ENCODE results near the gene ECSIT. TPM values are rescaled to one million over a fixed set of nuclear protein-coding genes. Genes with fewer than 3 reads are reported as not detected.

Gene ECSIT
- total RNA-seq, 1 experiment from 2014 or later, result 56.4 TPM

DNA sequence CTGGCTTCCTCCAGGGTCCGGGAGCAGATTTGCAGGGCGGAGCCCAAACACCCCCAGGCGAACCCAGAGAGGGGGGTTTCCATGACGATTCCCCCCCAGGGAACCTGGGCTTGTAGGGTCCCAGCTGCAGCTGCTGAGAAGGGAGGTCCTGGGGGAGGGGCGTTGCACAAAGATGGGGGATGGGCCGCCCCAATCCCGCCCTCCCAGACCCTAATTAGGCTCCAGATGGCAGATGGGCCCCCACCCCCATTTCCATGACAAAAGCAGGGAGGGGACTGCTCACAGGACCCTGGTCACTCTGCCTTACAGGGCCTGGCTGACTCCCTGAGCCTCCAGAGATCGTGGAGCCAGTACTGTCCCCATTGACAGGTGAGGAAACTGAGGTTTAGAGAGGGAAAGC, 63.3 kb downstream of the ECSIT start:
- CTCF ChIA-PET, result no interaction called here
- ATAC-seq, result peak; percentile 46; the same call in 1 of the 2 replicates
- no peak overlapping the region for H3K4me3 Mint-ChIP-seq

DNA sequence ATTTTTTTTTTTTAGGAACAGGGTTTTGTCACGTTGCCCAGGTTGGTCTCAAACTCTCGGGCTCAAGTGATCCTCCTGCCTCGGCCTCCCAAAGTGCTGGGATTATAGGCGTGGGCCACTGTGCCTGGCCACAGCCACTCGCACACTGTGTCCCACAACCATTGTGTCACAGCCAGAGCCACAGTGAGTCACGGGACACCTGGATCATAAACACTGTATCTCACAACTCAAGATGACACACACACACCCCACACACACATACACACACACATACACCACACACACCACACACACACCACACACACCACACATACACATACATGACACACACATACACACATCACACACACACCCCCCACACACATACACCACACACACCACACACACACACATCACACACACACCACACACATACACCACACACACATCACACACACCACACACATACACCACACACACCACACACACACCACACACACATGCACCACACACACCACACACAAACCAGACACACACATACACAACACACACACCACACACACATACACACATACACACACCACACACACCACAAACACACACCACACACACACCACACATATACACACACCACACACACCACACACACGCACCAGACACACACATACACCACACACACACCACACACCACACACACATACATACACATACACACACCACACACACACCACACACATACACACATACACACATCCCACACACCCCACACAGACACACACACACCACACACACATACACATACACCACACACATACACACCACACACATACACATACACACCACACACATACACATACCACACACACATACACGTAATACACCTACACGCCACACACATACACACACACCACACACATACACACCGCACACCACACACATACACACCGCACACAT, 64.3 kb downstream of the ECSIT start:
- Mint-ChIP-seq H3K27me3 (ENCODE audit: low read depth) (no peaks in the 10 kb centered on the region), H3K36me3 (no peaks in the 10 kb centered on the region), H3K4me3 (no peak overlapping the region), H3K27ac (no peak overlapping the region), H3K4me1 (peaks cover 12% of the 10 kb centered on the region; the same call in 1 of the 2 replicates), H3K9me3 (no peaks in the 10 kb centered on the region)
- ChIA-PET POLR2A (no interaction called here), CTCF (interaction anchor here (0.6 kb wide), 2 partner anchors 171 to 1328 kb away, joined by 3 read pairs; no protein-coding TSS in a partner anchor)
- no peak for DNase-seq (ENCODE audit: low spot score)
- no peak for ATAC-seq
- TF ChIP-seq FOXP1 (CRISPR knock-in tag; IDR thresholded peaks at IDR 0.05; ENCODE audit: borderline replicate concordance) (no peak), CREB1 (CRISPR knock-in tag; IDR thresholded peaks at IDR 0.05) (no peak), ZNF263 (CRISPR knock-in tag; IDR thresholded peaks at IDR 0.05; ENCODE audit: low read depth) (no peak), EMX1 (CRISPR knock-in tag; IDR thresholded peaks at IDR 0.05) (no peak), HMGA2 (CRISPR knock-in tag; IDR thresholded peaks at IDR 0.05) (no peak), MYBL2 (CRISPR knock-in tag; IDR thresholded peaks at IDR 0.05) (no peak), HMGXB4 (CRISPR knock-in tag; IDR thresholded peaks at IDR 0.05) (no peak), ZNF512 (CRISPR knock-in tag; IDR thresholded peaks at IDR 0.05; ENCODE audit: borderline replicate concordance) (no peak)
- TF ChIP-seq, protein P1, sequence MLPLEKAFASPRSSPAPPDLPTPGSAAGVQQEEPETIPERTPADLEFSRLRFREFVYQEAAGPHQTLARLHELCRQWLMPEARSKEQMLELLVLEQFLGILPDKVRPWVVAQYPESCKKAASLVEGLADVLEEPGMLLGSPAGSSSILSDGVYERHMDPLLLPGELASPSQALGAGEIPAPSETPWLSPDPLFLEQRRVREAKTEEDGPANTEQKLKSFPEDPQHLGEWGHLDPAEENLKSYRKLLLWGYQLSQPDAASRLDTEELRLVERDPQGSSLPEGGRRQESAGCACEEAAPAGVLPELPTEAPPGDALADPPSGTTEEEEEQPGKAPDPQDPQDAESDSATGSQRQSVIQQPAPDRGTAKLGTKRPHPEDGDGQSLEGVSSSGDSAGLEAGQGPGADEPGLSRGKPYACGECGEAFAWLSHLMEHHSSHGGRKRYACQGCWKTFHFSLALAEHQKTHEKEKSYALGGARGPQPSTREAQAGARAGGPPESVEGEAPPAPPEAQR (CRISPR knock-in tag; IDR thresholded peaks at IDR 0.05), result no peak
- TF ChIP-seq, protein P2, sequence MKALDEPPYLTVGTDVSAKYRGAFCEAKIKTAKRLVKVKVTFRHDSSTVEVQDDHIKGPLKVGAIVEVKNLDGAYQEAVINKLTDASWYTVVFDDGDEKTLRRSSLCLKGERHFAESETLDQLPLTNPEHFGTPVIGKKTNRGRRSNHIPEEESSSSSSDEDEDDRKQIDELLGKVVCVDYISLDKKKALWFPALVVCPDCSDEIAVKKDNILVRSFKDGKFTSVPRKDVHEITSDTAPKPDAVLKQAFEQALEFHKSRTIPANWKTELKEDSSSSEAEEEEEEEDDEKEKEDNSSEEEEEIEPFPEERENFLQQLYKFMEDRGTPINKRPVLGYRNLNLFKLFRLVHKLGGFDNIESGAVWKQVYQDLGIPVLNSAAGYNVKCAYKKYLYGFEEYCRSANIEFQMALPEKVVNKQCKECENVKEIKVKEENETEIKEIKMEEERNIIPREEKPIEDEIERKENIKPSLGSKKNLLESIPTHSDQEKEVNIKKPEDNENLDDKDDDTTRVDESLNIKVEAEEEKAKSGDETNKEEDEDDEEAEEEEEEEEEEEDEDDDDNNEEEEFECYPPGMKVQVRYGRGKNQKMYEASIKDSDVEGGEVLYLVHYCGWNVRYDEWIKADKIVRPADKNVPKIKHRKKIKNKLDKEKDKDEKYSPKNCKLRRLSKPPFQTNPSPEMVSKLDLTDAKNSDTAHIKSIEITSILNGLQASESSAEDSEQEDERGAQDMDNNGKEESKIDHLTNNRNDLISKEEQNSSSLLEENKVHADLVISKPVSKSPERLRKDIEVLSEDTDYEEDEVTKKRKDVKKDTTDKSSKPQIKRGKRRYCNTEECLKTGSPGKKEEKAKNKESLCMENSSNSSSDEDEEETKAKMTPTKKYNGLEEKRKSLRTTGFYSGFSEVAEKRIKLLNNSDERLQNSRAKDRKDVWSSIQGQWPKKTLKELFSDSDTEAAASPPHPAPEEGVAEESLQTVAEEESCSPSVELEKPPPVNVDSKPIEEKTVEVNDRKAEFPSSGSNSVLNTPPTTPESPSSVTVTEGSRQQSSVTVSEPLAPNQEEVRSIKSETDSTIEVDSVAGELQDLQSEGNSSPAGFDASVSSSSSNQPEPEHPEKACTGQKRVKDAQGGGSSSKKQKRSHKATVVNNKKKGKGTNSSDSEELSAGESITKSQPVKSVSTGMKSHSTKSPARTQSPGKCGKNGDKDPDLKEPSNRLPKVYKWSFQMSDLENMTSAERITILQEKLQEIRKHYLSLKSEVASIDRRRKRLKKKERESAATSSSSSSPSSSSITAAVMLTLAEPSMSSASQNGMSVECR (CRISPR knock-in tag; IDR thresholded peaks at IDR 0.05; ENCODE audit: borderline replicate concordance), result no peak

More for the DNA sequence above, 63.3 kb downstream of the ECSIT start:
- Mint-ChIP-seq H3K27me3 (ENCODE audit: low read depth) (no peaks in the 10 kb centered on the region), H3K27ac (no peak overlapping the region), H3K36me3 (no peaks in the 10 kb centered on the region), H3K9me3 (no peaks in the 10 kb centered on the region), H3K4me1 (peaks cover 12% of the 10 kb centered on the region; the same call in 1 of the 2 replicates)
- TF ChIP-seq FOXP1 (CRISPR knock-in tag; IDR thresholded peaks at IDR 0.05; ENCODE audit: borderline replicate concordance) (0 out of 2 replicates have a peak, but pooled peaks have one; percentile 18), STAT6 (CRISPR knock-in tag; conservative IDR thresholded peaks at IDR 0.05; ENCODE audit: low read depth) (no peak), SP1 (CRISPR knock-in tag; conservative IDR thresholded peaks at IDR 0.05) (0 out of 2 replicates have a peak, but pooled peaks have one; percentile 17)
- TF ChIP-seq, protein P3, sequence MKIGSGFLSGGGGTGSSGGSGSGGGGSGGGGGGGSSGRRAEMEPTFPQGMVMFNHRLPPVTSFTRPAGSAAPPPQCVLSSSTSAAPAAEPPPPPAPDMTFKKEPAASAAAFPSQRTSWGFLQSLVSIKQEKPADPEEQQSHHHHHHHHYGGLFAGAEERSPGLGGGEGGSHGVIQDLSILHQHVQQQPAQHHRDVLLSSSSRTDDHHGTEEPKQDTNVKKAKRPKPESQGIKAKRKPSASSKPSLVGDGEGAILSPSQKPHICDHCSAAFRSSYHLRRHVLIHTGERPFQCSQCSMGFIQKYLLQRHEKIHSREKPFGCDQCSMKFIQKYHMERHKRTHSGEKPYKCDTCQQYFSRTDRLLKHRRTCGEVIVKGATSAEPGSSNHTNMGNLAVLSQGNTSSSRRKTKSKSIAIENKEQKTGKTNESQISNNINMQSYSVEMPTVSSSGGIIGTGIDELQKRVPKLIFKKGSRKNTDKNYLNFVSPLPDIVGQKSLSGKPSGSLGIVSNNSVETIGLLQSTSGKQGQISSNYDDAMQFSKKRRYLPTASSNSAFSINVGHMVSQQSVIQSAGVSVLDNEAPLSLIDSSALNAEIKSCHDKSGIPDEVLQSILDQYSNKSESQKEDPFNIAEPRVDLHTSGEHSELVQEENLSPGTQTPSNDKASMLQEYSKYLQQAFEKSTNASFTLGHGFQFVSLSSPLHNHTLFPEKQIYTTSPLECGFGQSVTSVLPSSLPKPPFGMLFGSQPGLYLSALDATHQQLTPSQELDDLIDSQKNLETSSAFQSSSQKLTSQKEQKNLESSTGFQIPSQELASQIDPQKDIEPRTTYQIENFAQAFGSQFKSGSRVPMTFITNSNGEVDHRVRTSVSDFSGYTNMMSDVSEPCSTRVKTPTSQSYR (CRISPR knock-in tag; IDR thresholded peaks at IDR 0.05), result 0 out of 2 replicates have a peak, but pooled peaks have one; percentile 73
- POLR2A ChIA-PET, result no interaction called here
- peak; percentile 69 for DNase-seq (ENCODE audit: low spot score)
